ENCODE results near the gene POC1A. TPM values are rescaled to one million over a fixed set of nuclear protein-coding genes. Genes with fewer than 3 reads are reported as not detected.

Gene POC1A
- total RNA-seq, 1 experiment from 2014 or later: 16.1 TPM

- peaks cover 2% of the 10 kb centered on the region for H3K36me3 ChIP-seq (ENCODE audit: insufficient read depth, low read length, poor library complexity, severe bottlenecking)
- BruUV-seq (replicated peaks): no TSS peak
Measured at GRCh38 chr3:52124126-52124525, 30.1 kb downstream of the POC1A start.

GRCh38 chr3:52123106-52123725 lies 31.0 kb downstream of the POC1A start:
- CTCF ChIA-PET: interaction anchor here (1.2 to 2.4 kb wide), 3 partner anchors 31 to 119 kb away, joined by 3 to 14 read pairs (median 3); partner anchors contain the start of gene POC1A

More at GRCh38 chr3:52124126-52124525, 30.1 kb downstream of the POC1A start:
- intact Hi-C loops (cut with micrococcal nuclease; ENCODE audit: unreplicated experiment): no loop called here
- Histone ChIP-seq H3K27me3 (replicated peaks; ENCODE audit: insufficient read depth, low read depth, low read length, poor library complexity) (no peaks in the 10 kb centered on the region), H3K9me3 (ENCODE audit: low read depth, low read length, poor library complexity, severe bottlenecking) (no peaks in the 10 kb centered on the region), H3K4me3 (ENCODE audit: low read depth, low read length, poor library complexity, severe bottlenecking) (no peak overlapping the region), H3K27ac (ENCODE audit: low read depth, low read length, poor library complexity, severe bottlenecking) (no peak overlapping the region), H3K4me1 (ENCODE audit: insufficient read depth, low read length, poor library complexity, severe bottlenecking) (no peaks in the 10 kb centered on the region)
- CTCF ChIA-PET: interaction anchor here (1.2 to 2.4 kb wide), 3 partner anchors 30 to 120 kb away, joined by 3 to 14 read pairs (median 3); partner anchors contain the start of gene POC1A
- DNase-seq (ENCODE audit: low spot score): no peak
- TF ChIP-seq EZH2 (IDR thresholded peaks at IDR 0.05; ENCODE audit: borderline replicate concordance, low read depth, low read length, poor library complexity, severe bottlenecking) (no peak), CTCF (conservative IDR thresholded peaks at IDR 0.05; ENCODE audit: low read depth, low read length) (no peak)
- POLR2A ChIA-PET (ENCODE audit: low non-redundant PET): no interaction called here

GRCh38 chr3:52122491-52122890 lies 31.7 kb downstream of the POC1A start:
- ChIA-PET POLR2A (ENCODE audit: low non-redundant PET) (no interaction called here), CTCF (interaction anchor here (1.5 to 2.4 kb wide), 2 partner anchors 32 to 118 kb away, joined by 3 to 14 read pairs; partner anchors contain the start of gene POC1A)
- Histone ChIP-seq H3K9me3 (ENCODE audit: low read depth, low read length, poor library complexity, severe bottlenecking) (no peaks in the 10 kb centered on the region), H3K36me3 (ENCODE audit: insufficient read depth, low read length, poor library complexity, severe bottlenecking) (peaks cover 2% of the 10 kb centered on the region), H3K4me3 (ENCODE audit: low read depth, low read length, poor library complexity, severe bottlenecking) (no peak overlapping the region), H3K27me3 (replicated peaks; ENCODE audit: insufficient read depth, low read depth, low read length, poor library complexity) (no peaks in the 10 kb centered on the region), H3K4me1 (ENCODE audit: insufficient read depth, low read length, poor library complexity, severe bottlenecking) (no peaks in the 10 kb centered on the region), H3K27ac (ENCODE audit: low read depth, low read length, poor library complexity, severe bottlenecking) (no peak overlapping the region)
- BruUV-seq (replicated peaks): no TSS peak
- no peak for TF ChIP-seq CTCF (conservative IDR thresholded peaks at IDR 0.05; ENCODE audit: low read depth, low read length)
- TF ChIP-seq EZH2 (IDR thresholded peaks at IDR 0.05; ENCODE audit: borderline replicate concordance, low read depth, low read length, poor library complexity, severe bottlenecking): no peak
- no peak for DNase-seq (ENCODE audit: low spot score)
- intact Hi-C loops (cut with micrococcal nuclease; ENCODE audit: unreplicated experiment): no loop called here

More at GRCh38 chr3:52123106-52123725, 31.0 kb downstream of the POC1A start:
- no peaks in the 10 kb centered on the region for H3K4me1 ChIP-seq (ENCODE audit: insufficient read depth, low read length, poor library complexity, severe bottlenecking)
- BruUV-seq (replicated peaks): no TSS peak
- H3K36me3 ChIP-seq (ENCODE audit: insufficient read depth, low read length, poor library complexity, severe bottlenecking): peaks cover 2% of the 10 kb centered on the region
- H3K27ac ChIP-seq (ENCODE audit: low read depth, low read length, poor library complexity, severe bottlenecking): no peak overlapping the region
- peak; percentile 34 for DNase-seq (ENCODE audit: low spot score)
- intact Hi-C loops (cut with micrococcal nuclease; ENCODE audit: unreplicated experiment): loop anchor here (1.0 kb wide), 1 partner anchor 122 kb away; no protein-coding TSS in a partner anchor
- no peaks in the 10 kb centered on the region for H3K27me3 ChIP-seq (replicated peaks; ENCODE audit: insufficient read depth, low read depth, low read length, poor library complexity)
- H3K4me3 ChIP-seq (ENCODE audit: low read depth, low read length, poor library complexity, severe bottlenecking): no peak overlapping the region
- POLR2A ChIA-PET (ENCODE audit: low non-redundant PET): no interaction called here
- no peaks in the 10 kb centered on the region for H3K9me3 ChIP-seq (ENCODE audit: low read depth, low read length, poor library complexity, severe bottlenecking)
- no peak for TF ChIP-seq EZH2 (IDR thresholded peaks at IDR 0.05; ENCODE audit: borderline replicate concordance, low read depth, low read length, poor library complexity, severe bottlenecking)
- TF ChIP-seq CTCF (conservative IDR thresholded peaks at IDR 0.05; ENCODE audit: low read depth, low read length): peak; percentile 78

Data from A673 (cell line).